GM18498 (cell line): ENCODE data around the gene THSD4.

Source experiments
- ATAC-seq: cut with Tn5 transposase; IDR thresholded peaks from one replicate; pipeline ENCODE4 v1.9.1; 2021; ENCODE audit warnings: mild to moderate bottlenecking, moderate library complexity; ENCODE audit not compliant: unreplicated experiment

THSD4 gene

DNA sequence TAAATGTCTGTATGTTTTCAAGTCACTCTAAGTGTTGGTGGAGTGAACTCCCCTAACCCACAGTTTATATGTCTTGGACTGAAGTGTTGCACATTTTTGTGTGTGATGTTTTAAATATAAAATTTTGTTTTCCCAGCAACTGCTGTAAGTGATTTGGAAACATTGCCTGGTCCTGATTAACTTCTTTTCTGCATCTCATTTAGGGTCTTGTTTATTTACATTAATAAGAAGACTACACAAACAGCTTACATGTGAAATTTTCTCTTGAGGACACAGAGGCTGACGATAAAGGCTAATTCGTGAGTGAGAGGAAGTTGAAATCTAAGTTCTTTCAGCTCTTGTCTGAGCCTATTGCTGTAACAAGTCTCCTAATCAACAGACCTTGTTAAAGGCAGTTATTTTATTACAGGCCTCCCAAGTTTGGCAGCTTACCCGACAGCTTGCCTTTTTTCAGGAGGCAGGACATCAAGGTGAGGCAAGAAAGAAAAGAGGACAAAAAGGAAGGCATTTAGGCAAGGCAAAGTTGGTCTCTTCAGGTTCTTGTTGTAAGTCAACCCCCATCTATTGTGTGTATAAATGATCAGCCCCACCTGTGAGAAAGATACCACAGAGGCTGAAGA is 517.4 kb downstream of the THSD4 start:
- no peak for ATAC-seq

DNA sequence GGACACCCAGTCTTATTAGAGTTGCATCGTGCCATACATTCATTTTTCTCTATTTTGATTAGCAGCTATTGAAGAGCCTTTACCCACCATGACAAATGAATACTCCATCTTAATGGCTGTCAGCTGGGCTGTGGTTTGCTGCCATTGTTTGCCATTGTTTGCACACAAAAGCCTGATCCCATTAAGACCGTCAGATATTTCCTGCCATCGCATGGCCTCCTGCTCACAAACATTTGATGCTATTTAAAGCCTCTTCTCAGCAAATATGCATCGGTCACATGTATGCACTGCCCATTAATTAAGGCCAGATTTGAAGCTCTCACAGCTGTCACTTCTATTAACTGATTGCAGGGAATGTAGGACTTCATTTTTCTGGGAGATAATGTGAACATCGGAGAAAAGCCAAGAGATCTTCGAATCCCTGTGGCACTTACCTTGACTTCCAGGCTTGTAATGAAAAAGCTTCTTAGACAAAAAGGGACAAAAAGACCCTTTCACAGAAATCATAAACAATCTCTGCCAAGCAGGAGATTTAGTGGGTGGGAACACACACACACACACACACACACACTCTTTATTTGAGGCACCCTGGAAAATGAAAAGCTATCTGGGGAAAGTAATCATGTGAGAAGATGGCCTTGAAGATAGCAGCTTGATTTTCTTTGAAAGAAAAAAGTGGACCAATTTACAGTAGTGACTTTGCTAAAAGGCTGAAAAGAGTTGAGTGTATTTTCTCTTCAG is 519.7 kb downstream of the THSD4 start:
- no peak for ATAC-seq

DNA sequence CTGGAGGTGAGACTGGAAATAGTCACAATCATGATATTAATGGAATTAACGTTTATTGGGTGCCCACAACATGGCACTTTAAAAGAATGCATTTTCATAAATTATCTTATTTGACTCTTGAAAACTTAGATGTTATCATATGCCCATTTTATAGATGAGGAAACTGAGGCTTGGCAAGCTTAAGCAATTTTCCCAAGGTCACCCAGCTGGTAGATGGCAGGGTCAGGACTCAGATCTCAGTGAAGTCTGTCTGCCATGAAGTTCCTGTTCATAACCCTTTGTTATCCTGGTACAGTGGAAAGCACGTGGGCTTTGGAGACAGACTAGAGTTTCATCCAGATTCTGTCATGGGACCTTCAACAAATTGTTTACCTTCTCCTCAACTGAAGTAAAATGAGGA is 520.5 kb downstream of the THSD4 start:
- ATAC-seq: no peak

DNA sequence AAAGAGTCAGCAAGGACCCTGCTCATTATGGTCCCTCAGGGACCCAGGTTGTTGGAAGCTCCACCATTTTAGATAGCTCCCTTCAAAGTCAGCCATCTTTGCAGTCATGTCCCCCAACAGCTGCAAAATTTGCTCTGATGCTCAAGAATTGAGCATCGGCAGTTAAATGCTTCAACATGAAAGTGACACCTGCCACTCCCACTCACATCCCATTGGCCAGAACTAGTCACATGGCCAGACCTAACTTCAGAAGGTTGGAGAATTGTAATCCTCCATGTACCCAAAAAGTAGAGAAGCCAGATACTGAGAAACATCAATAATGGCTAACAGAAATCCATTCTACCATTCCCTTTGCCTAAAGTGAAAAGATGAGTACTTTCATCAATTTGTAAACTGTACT is 523.6 kb downstream of the THSD4 start:
- no peak for ATAC-seq

DNA sequence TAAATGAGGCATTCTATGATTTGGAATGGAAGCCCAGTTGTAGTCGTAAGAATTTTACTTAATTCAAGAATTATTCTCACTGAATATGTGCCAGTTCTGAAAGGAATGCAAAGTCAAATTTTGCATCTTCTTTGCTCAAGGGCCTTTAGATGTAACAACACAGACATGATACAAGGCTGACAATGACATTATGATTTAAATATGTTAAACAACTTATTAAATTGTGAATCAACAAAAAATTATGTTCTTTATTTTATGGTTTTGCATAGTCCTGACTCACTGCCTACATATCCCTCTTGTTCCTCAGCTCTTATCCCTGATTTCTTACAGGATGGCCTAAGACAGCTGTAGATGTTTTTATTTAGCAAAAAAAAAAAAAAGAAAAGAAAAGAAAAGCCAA is 524.2 kb downstream of the THSD4 start:
- ATAC-seq: no peak

DNA sequence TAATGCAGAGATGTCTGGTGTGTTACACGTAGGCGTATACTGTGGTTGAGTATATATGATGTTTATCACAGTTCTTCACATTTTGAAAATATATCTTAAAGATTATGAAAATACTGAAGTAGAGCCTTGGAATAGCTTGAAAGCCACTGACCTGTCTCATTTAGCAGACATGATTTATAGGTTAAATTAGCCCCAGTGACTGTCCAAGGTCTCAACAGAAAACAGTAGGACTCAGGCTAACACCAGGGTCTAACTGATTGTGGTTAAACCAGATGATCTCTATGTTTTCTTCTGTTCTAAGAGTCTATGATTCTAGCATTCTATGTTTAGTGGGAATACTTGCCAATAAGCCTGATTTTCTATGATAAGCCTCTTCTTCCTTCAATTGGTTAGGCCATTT is 528.6 kb downstream of the THSD4 start:
- no peak for ATAC-seq

DNA sequence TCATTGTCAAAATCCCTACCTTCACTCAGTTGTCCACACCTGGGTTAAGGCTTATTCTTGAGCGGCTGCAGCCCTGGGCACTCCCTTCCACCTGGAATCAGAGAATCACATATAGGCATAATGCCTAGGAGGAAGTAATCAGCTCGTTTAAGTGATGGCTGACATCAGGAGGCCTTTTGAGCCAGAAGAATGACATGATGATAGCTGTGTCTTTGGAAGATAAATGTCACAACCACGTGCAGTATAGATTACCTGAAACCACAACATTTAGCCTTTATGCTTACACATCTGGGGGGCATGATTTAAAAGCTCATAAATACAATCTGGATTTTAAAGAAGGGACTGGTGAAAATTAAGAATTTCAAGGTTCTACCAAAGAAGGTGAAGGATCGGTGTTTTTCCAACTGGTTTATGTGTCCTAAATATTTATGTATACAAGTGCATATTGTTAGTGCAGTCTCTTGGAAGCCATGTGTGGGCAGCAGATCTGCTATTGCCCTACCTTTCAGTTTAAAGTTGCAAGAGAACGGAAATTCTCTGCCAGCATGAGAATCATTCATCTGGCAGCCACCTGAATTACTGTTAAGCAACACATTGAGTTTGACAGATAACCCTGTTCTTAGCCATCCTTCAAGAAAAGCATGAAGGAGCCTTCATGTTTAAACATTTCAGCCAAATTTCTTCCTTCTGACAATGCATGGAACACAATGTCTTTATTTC is 531.7 kb downstream of the THSD4 start:
- ATAC-seq: no peak

DNA sequence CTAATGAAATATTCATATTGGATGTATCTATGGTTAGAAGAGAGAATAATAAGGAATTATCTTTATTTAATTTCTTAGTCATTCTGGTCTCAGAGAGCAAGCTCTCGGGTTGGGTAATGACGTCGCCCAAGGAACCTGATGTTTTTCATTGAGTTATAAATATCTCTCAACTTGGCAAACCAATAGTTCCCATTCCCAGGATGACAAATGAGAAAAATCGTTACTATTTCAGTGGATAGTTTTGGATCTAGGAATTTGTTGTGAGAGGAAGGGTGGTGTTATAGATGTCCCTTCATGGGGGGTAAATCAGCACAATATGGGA is 532.2 kb downstream of the THSD4 start:
- ATAC-seq: no peak

DNA sequence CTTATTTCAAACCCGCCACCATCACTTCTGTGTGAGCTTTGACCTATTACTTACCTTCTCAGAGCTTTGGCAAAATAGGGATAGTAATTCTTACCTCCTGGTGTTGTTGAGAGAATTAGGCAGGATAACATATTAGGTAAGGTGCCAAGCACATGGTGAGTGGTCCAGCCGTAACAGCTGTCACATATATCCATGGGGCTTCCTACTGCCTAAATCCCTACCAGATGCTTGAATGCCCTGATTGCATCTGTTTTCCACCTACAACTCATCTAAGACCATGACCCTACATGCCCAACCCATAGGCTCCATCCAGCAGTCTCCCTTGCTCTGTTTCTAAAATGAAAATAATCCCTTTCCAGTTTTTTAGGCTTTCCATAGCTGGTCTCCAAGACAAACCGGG is 532.8 kb downstream of the THSD4 start:
- ATAC-seq: no peak

DNA sequence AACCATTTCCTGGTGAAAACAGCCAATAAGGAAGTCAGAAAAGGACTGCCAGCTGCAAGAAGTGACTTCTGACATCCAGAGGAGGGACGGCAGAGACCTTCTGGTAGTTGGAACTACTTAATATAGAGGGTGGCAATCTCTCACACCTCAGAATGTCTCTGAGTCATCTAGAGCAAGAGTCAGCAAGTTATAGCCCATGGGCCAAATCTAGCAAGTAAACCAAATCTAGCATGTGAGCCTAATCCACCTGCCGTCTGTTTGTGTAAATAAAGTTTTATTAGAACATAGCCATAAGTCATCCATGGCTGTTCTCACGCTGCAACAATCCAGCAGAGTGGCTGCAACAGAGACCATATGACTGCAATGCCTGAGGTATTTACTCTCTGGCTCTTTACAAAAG is 534.6 kb downstream of the THSD4 start:
- no peak for ATAC-seq

DNA sequence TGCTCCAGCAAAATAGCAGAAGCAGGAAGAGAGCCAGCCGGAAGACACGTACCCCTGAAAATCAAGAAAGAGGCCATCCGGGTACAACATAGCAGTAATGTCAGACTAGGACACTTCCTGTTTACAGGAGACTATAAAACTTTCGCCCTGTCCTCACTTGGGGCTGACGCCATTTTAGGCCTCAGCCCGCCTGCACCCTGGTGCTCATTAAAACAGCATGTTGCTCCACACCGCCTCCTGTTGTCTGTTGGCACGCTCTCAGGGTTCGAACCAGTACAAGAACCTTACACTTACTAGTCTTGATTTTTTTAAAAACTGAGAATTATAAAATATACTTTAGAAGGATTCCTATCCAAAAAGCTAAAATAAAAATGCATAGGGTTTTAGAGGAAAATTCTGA is 535.3 kb downstream of the THSD4 start:
- no peak for ATAC-seq

DNA sequence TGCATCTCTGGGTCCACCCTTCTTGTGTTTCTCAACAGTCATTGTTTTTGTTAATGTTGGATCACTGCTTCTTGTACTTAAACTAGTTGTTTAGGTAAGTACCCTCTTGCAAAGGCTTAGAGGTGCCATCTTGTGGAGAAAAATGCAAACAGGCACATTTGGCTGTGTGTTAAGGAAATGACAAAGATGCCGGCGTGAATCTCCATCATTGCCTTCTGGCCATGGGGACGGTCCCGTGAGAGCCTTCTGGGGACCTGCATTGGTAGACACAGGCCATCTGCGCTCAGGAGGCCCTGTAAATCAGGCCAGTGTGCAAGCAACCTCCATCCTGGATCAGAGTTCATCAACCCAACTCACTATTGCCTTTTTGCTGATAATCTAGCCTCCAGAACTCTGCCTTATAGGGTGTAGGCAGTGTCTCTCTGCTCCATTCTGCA is 536.5 kb downstream of the THSD4 start:
- ATAC-seq: no peak

DNA sequence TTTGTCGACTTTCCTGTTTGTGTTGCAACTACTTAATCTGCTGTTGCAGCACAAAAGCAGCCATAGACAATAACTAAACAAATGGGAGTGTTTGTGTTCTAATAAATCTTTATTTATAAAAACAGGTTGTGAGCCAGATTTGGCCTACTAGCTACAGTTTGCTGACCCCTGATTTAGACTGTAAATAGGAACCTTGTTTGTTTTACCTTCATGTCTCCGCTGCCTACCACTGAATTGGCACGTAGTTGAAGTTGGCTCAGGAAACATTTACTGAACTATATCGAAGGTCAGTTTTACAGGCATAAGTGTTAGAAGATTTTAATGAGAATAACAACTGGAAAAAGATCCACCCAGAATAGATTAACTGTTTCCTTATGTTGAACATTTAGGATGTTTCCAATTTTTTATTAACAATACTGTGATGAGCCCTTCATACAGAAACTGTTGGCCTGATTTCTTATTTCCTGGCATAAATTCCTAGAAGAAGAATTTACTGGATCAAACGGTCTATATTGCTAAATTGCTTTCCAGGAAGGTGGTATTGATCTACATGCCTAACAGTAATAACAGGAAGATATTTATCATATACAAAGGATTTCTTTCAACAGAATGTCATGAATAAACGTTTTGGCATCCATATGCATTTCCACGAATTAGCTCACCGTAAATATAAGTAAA is 538.9 kb downstream of the THSD4 start:
- no peak for ATAC-seq

DNA sequence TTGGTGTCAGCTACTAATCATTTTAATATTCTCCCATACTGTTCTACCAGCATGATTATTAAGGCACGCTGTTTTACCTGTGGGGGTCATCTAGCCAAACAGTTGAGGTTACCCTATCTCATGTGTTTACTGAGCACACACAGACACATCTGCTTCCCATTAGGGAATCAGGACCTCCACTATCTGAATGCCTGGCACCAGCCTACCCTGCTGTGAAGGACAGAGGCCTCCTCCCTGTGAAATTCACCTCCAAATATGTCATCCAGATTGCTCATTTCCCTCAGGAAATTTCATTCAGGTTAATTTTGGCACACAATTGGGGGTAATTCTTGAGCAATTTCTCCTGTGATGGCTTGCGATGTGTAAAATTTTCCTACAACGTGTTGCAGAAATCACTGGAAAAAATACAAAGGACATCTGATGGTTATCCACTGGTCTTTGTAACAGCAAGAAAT is 539.5 kb downstream of the THSD4 start:
- ATAC-seq: no peak

DNA sequence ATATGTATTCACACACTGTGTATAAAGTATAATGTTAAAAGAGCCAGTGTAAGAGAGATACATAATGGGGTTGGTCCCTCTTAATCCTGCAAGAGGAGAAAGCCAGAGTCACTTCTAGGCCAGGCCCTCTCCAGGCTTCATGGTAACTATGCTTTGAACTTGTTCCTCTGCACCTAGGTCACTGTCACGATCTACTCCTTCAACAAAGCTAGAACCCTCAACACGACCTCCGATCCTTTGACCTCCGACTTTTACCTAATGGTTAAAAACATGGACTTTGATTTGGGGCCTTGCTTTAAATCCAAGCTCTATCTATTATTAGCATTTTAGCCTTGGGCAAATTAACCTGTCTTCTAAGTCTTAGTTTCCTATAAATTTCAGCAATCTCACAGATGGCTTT is 541.2 kb downstream of the THSD4 start:
- ATAC-seq: no peak

DNA sequence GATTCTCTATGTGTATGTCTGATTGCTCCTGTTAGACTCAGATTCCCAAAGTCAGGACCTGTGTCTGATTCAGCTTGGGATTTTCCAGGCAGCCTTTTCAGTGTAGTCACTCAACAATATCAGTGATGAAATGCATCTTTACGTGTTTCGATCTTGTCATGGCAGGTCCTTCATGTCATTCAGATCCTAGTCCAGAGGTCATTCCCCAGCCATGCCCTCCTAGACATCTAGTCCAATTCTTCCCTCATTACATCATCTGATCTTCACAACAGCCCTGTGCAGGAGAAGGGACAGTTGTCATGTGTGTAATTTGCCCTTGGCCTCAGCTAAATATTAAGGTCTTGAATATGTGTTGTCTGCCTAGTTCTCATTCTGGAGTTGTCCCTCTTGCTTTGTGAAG is 541.9 kb downstream of the THSD4 start:
- no peak for ATAC-seq

DNA sequence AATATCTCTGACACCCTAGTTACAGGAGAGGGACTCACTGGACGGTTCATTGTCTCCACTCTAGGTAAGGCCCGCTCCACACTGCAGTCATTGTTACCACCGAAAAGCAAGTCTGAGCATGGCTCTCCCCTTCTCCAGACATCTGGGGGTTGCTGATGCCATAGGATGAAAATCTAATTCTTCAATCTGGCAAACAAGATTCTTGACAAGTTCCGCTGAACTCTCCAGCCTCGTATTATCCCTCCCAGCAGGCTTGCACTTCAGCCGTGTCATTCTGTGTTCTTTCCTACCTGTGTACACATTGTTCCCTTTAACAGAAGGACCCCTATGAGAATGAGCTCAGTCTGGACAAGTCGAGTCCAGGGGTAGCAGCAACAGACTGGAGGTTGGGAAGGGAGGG is 542.8 kb downstream of the THSD4 start:
- ATAC-seq: no peak

DNA sequence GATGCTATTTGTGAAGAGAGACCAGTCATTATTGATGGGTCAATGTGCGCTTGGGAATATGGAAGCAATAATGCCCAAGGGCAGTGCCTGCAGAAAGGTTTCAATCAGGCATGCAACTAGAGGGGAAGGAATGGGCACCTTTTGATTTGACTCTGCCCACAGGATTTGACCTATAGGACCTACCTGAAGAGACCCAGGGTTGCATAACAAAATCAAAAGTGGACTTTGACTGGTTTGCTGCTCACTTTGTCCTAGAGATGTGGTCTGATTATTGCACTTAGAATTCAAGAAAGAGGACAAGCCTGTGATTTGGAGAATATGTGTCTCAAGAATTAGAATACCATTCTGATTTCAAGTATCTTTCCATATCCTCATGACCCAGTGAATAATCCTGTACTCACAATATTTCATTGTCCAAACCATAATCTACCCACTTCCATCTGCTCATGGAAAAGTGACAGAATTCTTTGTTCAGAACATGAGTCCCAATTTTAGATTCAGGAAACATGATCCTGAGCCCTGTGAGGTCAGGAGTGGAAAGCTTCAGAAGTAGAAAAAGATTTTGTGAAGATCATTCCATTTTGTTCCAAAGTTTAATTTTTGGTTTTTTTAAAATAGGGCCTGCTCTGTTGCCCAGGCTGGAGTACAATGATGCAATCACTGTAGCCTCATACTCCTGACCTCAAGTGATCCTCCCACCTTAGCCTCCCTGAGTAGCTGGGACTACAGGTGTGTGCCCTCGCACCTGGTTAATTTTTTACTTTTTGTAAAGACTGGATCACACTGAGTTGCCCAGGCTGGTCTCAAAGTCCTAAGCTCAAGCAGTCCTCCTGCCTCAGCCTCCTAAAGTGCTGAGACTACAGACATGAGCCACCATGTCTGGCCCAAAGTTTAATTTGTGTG is 543.8 kb downstream of the THSD4 start:
- ATAC-seq: no peak

DNA sequence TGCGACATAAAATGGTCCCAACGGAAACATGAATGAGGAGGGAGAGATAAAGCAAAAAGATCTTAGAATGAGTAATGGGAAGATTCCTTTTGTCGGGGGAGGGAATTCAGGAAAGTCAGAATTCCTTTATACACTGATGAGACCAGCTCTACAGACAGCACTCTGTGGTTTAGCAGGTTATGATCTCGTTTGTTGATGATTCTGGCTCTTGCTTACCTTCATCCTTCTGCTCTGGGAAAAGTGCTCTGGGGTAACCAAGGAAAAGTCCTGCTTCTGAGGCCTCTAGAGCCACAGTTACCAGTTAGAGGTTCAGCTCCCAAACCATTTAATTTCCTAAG is 544.4 kb downstream of the THSD4 start:
- ATAC-seq: no peak

DNA sequence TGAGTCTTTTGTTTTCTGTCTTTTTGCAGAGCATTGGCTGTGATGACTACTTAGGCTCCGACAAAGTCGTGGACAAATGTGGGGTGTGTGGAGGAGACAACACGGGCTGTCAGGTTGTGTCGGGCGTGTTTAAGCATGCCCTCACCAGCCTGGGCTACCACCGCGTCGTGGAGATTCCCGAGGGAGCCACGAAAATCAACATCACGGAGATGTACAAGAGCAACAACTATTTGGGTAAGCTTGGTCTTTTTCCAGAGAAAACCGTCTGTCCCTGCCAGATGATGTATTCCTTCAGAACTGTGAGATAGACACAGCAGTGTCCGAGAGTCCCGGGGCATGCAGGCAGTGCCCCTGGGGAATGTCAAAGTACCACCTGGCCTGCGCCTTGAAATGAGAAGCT is 545.2 kb downstream of the THSD4 start:
- ATAC-seq: no peak

DNA sequence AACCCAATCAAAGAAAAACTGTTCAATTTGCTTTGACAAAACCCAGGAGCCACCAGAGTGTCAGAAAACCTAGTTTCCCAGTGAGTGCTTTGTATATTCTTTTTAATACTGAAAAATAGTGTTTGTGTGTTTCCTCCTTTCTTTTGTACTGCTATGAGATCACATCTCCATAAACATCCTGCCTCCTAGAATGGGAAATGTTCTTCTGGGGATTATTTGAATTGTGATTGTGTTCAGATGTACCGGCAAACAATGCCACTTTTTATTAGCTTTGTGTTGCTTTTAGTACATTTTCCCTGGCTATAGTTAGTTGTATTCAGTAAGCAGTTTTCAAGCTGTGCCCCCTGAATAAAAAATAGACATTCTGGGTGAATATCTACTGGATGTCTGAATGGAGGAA is 547.0 kb downstream of the THSD4 start:
- ATAC-seq: no peak
